B cell (primary cell): Measurements from ENCODE around the gene USH1C. TPM values are rescaled to one million over a fixed set of nuclear protein-coding genes. Genes with fewer than 3 reads are reported as not detected.

Experiments
- ATAC-seq: fragments of 200-7000 bp; cut with Tn5 transposase; one replicate; pipeline ENCODE4 v1.10.0; 2021; ENCODE audit warnings: low read depth, mild to moderate bottlenecking, moderate number of reproducible peaks, moderate library complexity
- CTCF ChIA-PET: fragments of 350-600 bp; sonication (Branson Sonifier 250); formaldehyde crosslinking; loops from one replicate; lab custom pipeline; 2021; ENCODE audit warnings: antibody characterized with exemption, inconsistent platforms; lab: Charles Lee
- POLR2A ChIA-PET: fragments of 350-600 bp; sonication (Branson Sonifier 250); formaldehyde crosslinking; loops from one replicate; lab custom pipeline; 2021; ENCODE audit warnings: antibody characterized with exemption; lab: Charles Lee
- DNase-seq: peaks from one replicate; pipeline ENCODE4 v3.0.0; 2013
- H2AFZ ChIP-seq: 2 replicates; pipeline ENCODE4 v1.6.1; 2012; ENCODE audit warnings: mild to moderate bottlenecking, low read depth, low read length; ENCODE audit not compliant: insufficient read depth, poor library complexity, severe bottlenecking
- H3K27ac ChIP-seq, 2 donors: 1 replicate in 1 of 2; 2 replicates in 1 of 2; pipeline ENCODE4 v1.5.1; 2012 to 2013; ENCODE audit warnings: low read length in 2 of 2, mild to moderate bottlenecking in 2 of 2, moderate library complexity in 1 of 2
- H3K27me3 ChIP-seq, 4 experiments: fragments of 200-600 bp in 1 of 4; sonication (generic) in 1 of 4; replicated peaks in 1 of 4; 1 replicate in 2 of 4; 2 replicates in 2 of 4; pipeline versions ENCODE4 v1.6.1 to v1.7.0; 2013 to 2016; ENCODE audit warnings: low read length in 3 of 4, mild to moderate bottlenecking in 2 of 4, mixed read lengths in 1 of 4, moderate library complexity in 1 of 4; ENCODE audit not compliant: insufficient read depth in 4 of 4, control insufficient read depth in 3 of 4; ENCODE audit errors: control extremely low read depth in 1 of 4
- H3K36me3 ChIP-seq, 2 experiments: replicated peaks in 1 of 2; 1 replicate in 1 of 2; 2 replicates in 1 of 2; pipeline versions ENCODE4 v1.6.1 to v1.7.1; 2013; ENCODE audit warnings: low read length in 1 of 2; ENCODE audit not compliant: insufficient read depth in 2 of 2, control insufficient read depth in 1 of 2; ENCODE audit errors: control extremely low read depth in 1 of 2, extremely low read depth in 1 of 2
- H3K4me1 ChIP-seq, 2 donors: fragments of 200-600 bp in 1 of 2; sonication (generic) in 1 of 2; 1 replicate in 1 of 2; 2 replicates in 1 of 2; pipeline versions ENCODE4 v1.5.1 to v1.6.1; 2013 to 2017; ENCODE audit warnings: low read length in 2 of 2; ENCODE audit not compliant: control insufficient read depth in 2 of 2, insufficient read depth in 2 of 2
- H3K4me2 ChIP-seq: replicated peaks from 2 replicates; pipeline ENCODE3; 2012; ENCODE audit warnings: mild to moderate bottlenecking, low read depth, low read length; ENCODE audit not compliant: poor library complexity, severe bottlenecking
- H3K4me3 ChIP-seq, 5 experiments: fragments of 200-600 bp in 1 of 5; sonication (generic) in 1 of 5; 1 replicate in 3 of 5; 2 replicates in 2 of 5; pipeline versions ENCODE4 v1.5.1 to v1.7.0; 2011 to 2016; ENCODE audit warnings: low read length in 4 of 5, mild to moderate bottlenecking in 4 of 5, low read depth in 2 of 5, control low read depth in 1 of 5, moderate library complexity in 1 of 5; ENCODE audit not compliant: insufficient read depth in 1 of 5; ENCODE audit errors: control extremely low read depth in 1 of 5, extremely low read depth in 1 of 5
- H3K79me2 ChIP-seq: fragments of 200-600 bp; sonication (generic); one replicate; pipeline ENCODE4 v1.6.0; 2016; ENCODE audit warnings: low read length; ENCODE audit not compliant: control insufficient read depth, insufficient read depth
- H3K9ac ChIP-seq: fragments of 200-600 bp; sonication (generic); 2 replicates; pipeline ENCODE4 v1.6.1; 2017; ENCODE audit warnings: mild to moderate bottlenecking, low read length, moderate library complexity
- H3K9me3 ChIP-seq, 3 donors: one replicate each; pipeline versions ENCODE4 v1.6.1 to v1.7.1; 2013; ENCODE audit warnings: low read length in 2 of 3; ENCODE audit not compliant: control insufficient read depth in 2 of 3, insufficient read depth in 1 of 3; ENCODE audit errors: control extremely low read depth in 1 of 3
- H4K20me1 ChIP-seq: 2 replicates; pipeline ENCODE4 v1.6.0; 2012; ENCODE audit warnings: mild to moderate bottlenecking, low read length; ENCODE audit not compliant: insufficient read depth, control insufficient read depth, poor library complexity, severe bottlenecking
- H3K27ac Mint-ChIP-seq: one replicate; pipeline ENCODE4 v1.8.0; 2021; ENCODE audit warnings: mixed read lengths
- H3K27me3 Mint-ChIP-seq: one replicate; pipeline ENCODE4 v1.8.0; 2021; ENCODE audit warnings: mixed read lengths
- H3K4me1 Mint-ChIP-seq: one replicate; pipeline ENCODE4 v1.8.0; 2021; ENCODE audit warnings: mixed read lengths
- H3K4me3 Mint-ChIP-seq: one replicate; pipeline ENCODE4 v1.8.0; 2021; ENCODE audit warnings: mixed read lengths
- H3K9me3 Mint-ChIP-seq: one replicate; pipeline ENCODE4 v1.8.0; 2022; ENCODE audit warnings: mixed read lengths; ENCODE audit not compliant: insufficient read depth
- EZH2 ChIP-seq: IDR thresholded peaks from 2 replicates; pipeline ENCODE4 v1.6.1; 2012; ENCODE audit warnings: borderline replicate concordance, low read depth, mild to moderate bottlenecking, moderate library complexity, low read length; ENCODE audit not compliant: insufficient read depth, poor library complexity, severe bottlenecking
- WGBS: methylation state at CpG from one replicate; pipeline ENCODE4 v1.1.5; 2013; ENCODE audit warnings: missing lambda C conversion rate; ENCODE audit not compliant: insufficient coverage; 5-methylcytosine and 5-hydroxymethylcytosine counted together
- intact Hi-C: fragments of 100-400 bp; cut with micrococcal nuclease; formaldehyde crosslinking; loops from one replicate; pipeline ENCODE4 v1.10.0; 2022
- polyA plus RNA-seq: library from polyadenylated mRNA; depleted of rRNA; stranded (reverse); fragments of >200 nt; gene quantifications from 2 replicates; pipeline ENCODE4 v1.2.3, GENCODE V29; 2012
- total RNA-seq, 2 donors: library from RNA; stranded (reverse); fragments of 120-200 nt in 1 of 2; gene quantifications; 1 replicate in 1 of 2; 2 replicates in 1 of 2; pipeline versions ENCODE4 v1.2.3 to v1.2.4, GENCODE V29; 2013 to 2022
- TF ChIP-seq, protein P1 (sequence below): fragments of 200-600 bp; IDR thresholded peaks from one replicate; pipeline ENCODE4 v1.8.0; 2022; ENCODE audit warnings: antibody characterized with exemption, mild to moderate bottlenecking

USH1C gene
- total and polyA plus RNA-seq, 2 donors (not counting 1 experiment from before 2014, with no cell fraction given) = not detected

DNA sequence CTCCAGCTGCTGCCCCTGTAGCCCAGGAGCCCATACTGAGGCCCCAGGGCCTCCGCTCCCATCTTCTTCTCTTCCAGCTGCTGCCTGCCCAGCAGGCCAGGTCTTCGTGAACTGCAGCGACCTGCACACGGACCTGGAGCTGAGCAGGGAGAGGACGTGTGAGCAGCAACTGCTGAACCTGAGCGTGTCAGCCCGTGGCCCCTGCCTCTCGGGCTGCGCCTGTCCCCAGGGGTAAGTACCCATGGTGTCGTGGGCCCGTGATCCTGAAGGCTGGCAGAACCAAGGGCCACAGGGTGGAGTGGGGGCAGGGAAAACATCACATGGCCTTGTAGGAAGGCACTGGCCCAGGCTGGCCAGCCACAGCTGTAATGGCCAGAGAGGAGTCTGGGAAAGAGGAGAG is 34.1 kb upstream of the USH1C start:
- no peak for TF ChIP-seq EZH2
- TF ChIP-seq, protein P1, sequence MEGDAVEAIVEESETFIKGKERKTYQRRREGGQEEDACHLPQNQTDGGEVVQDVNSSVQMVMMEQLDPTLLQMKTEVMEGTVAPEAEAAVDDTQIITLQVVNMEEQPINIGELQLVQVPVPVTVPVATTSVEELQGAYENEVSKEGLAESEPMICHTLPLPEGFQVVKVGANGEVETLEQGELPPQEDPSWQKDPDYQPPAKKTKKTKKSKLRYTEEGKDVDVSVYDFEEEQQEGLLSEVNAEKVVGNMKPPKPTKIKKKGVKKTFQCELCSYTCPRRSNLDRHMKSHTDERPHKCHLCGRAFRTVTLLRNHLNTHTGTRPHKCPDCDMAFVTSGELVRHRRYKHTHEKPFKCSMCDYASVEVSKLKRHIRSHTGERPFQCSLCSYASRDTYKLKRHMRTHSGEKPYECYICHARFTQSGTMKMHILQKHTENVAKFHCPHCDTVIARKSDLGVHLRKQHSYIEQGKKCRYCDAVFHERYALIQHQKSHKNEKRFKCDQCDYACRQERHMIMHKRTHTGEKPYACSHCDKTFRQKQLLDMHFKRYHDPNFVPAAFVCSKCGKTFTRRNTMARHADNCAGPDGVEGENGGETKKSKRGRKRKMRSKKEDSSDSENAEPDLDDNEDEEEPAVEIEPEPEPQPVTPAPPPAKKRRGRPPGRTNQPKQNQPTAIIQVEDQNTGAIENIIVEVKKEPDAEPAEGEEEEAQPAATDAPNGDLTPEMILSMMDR = no peak
- no peaks in the 10 kb centered on the region for H3K4me1 ChIP-seq
- DNase-seq (no peak), ATAC-seq (no peak)
- no peak overlapping the region for H3K4me2 ChIP-seq
- no peak overlapping the region for H2AFZ ChIP-seq
- POLR2A ChIA-PET = no interaction called here
- no peak overlapping the region for H3K9ac ChIP-seq
- H3K27ac ChIP-seq = no peak overlapping the region
- H3K36me3 ChIP-seq = no peaks in the 10 kb centered on the region
- CTCF ChIA-PET = no interaction called here
- H3K79me2 ChIP-seq = no peaks in the 10 kb centered on the region
- intact Hi-C loops = no loop called here
- Mint-ChIP-seq H3K9me3 (peaks cover 2% of the 10 kb centered on the region), H3K4me3 (no peak overlapping the region), H3K27ac (no peak overlapping the region), H3K27me3 (peaks cover 3% of the 10 kb centered on the region), H3K4me1 (no peaks in the 10 kb centered on the region)
- no peaks in the 10 kb centered on the region for H3K27me3 ChIP-seq
- WGBS = 87% methylated on average over 11 of the region's 11 CpGs
- H4K20me1 ChIP-seq = no peaks in the 10 kb centered on the region
- peaks cover 0 to 1% (median 0%) of the 10 kb centered on the region in 3 donors for H3K9me3 ChIP-seq
- H3K4me3 ChIP-seq = no peak overlapping the region

DNA sequence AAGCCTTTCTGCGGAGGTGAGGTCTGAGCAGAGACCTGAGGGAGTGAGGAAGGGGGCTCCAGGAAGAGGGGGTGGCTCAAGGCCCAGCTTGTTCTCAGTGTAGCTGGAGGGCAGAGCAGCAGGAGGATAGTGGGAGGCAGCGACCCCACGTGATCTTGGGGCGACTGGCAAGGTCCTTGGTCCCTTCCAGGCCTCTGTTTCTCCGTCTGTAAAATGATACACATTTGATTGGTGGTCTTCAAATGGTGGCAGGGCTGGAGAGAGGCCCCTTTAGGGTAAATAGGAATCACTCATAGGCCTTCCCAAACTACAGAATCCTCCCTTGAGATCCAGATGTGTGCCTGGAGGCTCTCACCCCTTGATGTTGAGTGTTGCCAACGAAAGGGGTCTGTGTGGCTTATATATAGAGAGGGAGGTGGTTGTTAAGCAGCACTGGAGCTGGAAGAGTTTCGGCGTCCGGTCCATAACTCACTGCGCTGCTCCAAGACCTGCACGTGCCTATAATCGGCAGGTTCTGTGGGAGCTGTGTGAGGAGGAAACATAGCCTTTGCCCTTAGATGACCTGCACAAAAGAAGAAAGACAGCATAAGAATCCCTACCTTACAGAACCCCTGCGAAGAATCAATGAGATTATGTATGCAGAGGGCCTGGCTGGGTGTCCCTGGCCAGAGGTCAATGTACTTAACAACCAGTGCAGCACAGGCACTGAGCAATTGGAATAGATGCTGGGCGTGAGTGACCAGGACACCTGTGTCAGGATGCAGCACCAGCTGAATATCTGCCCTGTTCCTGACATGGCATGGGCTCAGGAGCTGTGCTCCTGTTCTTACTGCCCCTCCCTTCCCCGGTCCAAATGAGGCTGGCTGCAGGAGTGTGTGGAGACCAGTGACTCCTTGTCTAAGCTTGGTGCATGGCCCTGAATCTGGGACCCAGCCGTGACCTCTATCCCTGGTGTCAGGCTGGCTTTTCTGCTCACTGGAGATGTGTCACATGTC is 31.5 kb upstream of the USH1C start:
- no peaks in the 10 kb centered on the region for H3K27me3 ChIP-seq
- Mint-ChIP-seq H3K27ac (no peak overlapping the region), H3K9me3 (no peaks in the 10 kb centered on the region), H3K27me3 (peaks cover 4% of the 10 kb centered on the region), H3K4me3 (no peak overlapping the region), H3K4me1 (peaks cover 5% of the 10 kb centered on the region)
- no peak overlapping the region for H3K4me3 ChIP-seq
- H2AFZ ChIP-seq = no peak overlapping the region
- no peaks in the 10 kb centered on the region for H3K9me3 ChIP-seq
- intact Hi-C loops = no loop called here
- 89% methylated on average over 13 of the region's 16 CpGs for WGBS
- no peak overlapping the region for H3K9ac ChIP-seq
- H3K4me2 ChIP-seq = no peak overlapping the region
- DNase-seq (no peak), ATAC-seq (no peak)
- POLR2A ChIA-PET = no interaction called here
- CTCF ChIA-PET = no interaction called here
- H3K4me1 ChIP-seq = no peaks in the 10 kb centered on the region
- no peaks in the 10 kb centered on the region for H4K20me1 ChIP-seq
- no peaks in the 10 kb centered on the region for H3K79me2 ChIP-seq
- H3K27ac ChIP-seq = no peak overlapping the region
- no peak for TF ChIP-seq EZH2
- TF ChIP-seq, protein P1 = no peak
- no peaks in the 10 kb centered on the region for H3K36me3 ChIP-seq
